ENCODE results near the gene KAT2B. TPM values are rescaled to one million over a fixed set of nuclear protein-coding genes. Genes with fewer than 3 reads are reported as not detected.
"Not testable (repeated sequence)": the region's sequence is repeated elsewhere in the genome, so short reads cannot be mapped to it uniquely, and the experiment has no call there.

The KAT2B gene
- total RNA-seq, 2 donors from 2014 or later, result 14.5 to 25.2 TPM

DNA sequence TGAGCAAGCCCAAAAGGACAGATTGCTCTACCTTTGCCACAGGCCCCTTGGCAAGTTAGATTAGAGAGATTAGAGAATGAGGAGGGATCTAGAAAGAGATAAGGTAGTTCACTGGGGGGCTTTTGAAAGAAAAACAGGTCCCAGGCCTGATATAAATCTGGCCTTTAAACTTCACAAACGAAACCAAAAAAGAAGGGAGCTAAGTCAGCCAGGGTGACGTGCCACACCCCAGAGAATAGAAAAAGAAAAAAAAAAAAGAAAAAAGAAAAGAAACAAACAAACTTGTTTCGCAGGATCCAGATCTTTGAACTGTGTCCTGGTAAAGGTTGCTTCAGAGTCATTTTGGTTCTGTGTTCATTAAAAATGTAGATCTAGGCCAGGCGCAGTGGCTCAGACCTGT is 3.6 kb downstream of the KAT2B start:
- ATAC-seq (no peak), DNase-seq (no peak)
- H3K4me1 ChIP-seq, result peaks cover 37% of the 10 kb centered on the region
- H3K9me3 ChIP-seq, result no peaks in the 10 kb centered on the region
- H3K27me3 ChIP-seq, result no peaks in the 10 kb centered on the region
- H3K4me3 ChIP-seq, result no peak overlapping the region
- no peaks in the 10 kb centered on the region for H3K36me3 ChIP-seq (replicated peaks in 1 of 2; ENCODE audit: insufficient read depth in 1 of 2, low read depth in 2 of 2)
- H3K27ac ChIP-seq, result peak overlapping the region in 3 of 4 donors; percentile 93 to 99 (median 95)
- intact Hi-C loops (cut with DNase I), result no loop called here
- TF ChIP-seq, protein P1, sequence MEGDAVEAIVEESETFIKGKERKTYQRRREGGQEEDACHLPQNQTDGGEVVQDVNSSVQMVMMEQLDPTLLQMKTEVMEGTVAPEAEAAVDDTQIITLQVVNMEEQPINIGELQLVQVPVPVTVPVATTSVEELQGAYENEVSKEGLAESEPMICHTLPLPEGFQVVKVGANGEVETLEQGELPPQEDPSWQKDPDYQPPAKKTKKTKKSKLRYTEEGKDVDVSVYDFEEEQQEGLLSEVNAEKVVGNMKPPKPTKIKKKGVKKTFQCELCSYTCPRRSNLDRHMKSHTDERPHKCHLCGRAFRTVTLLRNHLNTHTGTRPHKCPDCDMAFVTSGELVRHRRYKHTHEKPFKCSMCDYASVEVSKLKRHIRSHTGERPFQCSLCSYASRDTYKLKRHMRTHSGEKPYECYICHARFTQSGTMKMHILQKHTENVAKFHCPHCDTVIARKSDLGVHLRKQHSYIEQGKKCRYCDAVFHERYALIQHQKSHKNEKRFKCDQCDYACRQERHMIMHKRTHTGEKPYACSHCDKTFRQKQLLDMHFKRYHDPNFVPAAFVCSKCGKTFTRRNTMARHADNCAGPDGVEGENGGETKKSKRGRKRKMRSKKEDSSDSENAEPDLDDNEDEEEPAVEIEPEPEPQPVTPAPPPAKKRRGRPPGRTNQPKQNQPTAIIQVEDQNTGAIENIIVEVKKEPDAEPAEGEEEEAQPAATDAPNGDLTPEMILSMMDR (IDR thresholded peaks at IDR 0.05), result no peak
- TF ChIP-seq POLR2A (IDR thresholded peaks at IDR 0.05), result no peak
- 56% methylated on average over 4 of the region's 4 CpGs for WGBS, 2 donors

DNA sequence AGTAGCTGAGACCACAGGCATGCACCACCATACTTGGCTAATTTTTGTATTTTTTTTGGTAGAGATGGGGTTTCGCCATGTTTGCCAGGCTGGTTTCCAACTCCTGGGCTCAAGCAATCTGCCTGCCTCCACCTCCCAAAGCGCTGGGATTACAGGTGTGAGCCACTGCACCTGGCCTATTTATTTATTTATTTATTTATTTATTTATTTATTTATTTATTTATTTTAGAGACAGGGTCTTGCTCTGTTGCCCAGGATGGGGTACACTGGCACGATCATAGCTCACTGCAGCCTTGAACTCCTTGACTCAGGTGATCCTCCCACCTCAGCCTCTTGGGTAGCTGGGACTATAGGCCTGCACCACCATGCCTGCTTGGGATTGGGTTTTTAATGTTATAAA is 4.9 kb downstream of the KAT2B start:
- 93 to 100% methylated on average over 3 of the region's 3 CpGs for WGBS, 2 donors
- H3K9me3 ChIP-seq; H3K4me3 ChIP-seq; intact Hi-C loops (cut with DNase I); H3K27ac ChIP-seq; DNase-seq; H3K27me3 ChIP-seq; ATAC-seq; H3K36me3 ChIP-seq (replicated peaks in 1 of 2; ENCODE audit: insufficient read depth in 1 of 2, low read depth in 2 of 2): not testable (repeated sequence)
- peaks cover 34% of the 10 kb centered on the region for H3K4me1 ChIP-seq

DNA sequence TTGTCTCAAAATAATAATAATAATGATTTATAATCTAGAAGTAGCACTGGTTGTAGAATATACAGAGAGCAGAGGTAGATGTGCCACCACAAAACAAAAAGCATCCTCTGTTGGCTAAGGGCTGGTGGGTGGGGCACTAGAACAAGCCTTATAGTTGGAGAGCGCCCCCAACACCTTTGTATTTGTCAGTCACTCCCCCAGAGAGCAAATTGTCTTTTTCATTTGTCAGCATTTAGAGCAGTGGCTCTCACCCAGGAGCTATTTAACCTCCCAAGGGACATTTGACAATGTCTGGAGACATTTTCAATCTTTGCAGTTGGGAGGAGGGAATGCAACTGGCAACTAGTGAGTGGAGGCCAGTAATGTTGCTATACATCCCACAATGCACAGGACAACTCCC is 6.3 kb downstream of the KAT2B start:
- 100% methylated on average over 1 of the region's 1 CpG for WGBS, 2 donors

DNA sequence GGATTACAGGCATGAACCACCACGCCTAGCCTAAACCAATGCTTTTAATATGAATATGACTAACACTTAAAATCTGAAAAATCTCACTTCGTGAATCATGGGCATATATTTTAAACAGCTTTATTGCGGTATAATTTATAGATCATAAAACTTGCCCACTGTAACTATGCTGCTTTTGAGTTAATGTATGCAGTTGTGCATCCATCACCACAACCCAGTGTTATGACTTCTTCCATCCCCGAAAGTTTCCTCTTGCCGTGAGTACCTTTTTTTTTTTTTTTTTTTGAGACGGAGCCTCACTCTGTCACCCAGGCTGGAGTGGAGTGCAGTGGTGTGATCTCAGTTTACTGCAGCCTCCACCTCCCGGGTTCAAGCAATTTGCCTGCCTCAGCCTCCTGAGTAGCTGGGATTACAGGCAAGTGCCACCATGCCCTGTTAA is 7.1 kb downstream of the KAT2B start:
- ATAC-seq (no peak), DNase-seq (no peak)
- Histone ChIP-seq H3K27me3 (no peaks in the 10 kb centered on the region), H3K4me1 (peaks cover 24% of the 10 kb centered on the region), H3K36me3 (replicated peaks in 1 of 2; ENCODE audit: insufficient read depth in 1 of 2, low read depth in 2 of 2) (no peaks in the 10 kb centered on the region), H3K4me3 (no peak overlapping the region), H3K27ac (no peak overlapping the region), H3K9me3 (no peaks in the 10 kb centered on the region)
- 91 to 94% methylated on average over 7 of the region's 7 CpGs for WGBS, 2 donors
- TF ChIP-seq, protein P1 (IDR thresholded peaks at IDR 0.05), result no peak
- TF ChIP-seq POLR2A (IDR thresholded peaks at IDR 0.05), result no peak
- intact Hi-C loops (cut with DNase I), result no loop called here

More for the DNA sequence above, 6.3 kb downstream of the KAT2B start:
- intact Hi-C loops (cut with DNase I), result no loop called here
- DNase-seq (no peak), ATAC-seq (no peak)
- no peaks in the 10 kb centered on the region for H3K36me3 ChIP-seq (replicated peaks in 1 of 2; ENCODE audit: insufficient read depth in 1 of 2, low read depth in 2 of 2)
- H3K9me3 ChIP-seq, result no peaks in the 10 kb centered on the region
- H3K4me3 ChIP-seq, result no peak overlapping the region
- no peaks in the 10 kb centered on the region for H3K27me3 ChIP-seq
- no peak overlapping the region for H3K27ac ChIP-seq
- peaks cover 32% of the 10 kb centered on the region for H3K4me1 ChIP-seq
- TF ChIP-seq, protein P1 (IDR thresholded peaks at IDR 0.05), result no peak
- TF ChIP-seq POLR2A (IDR thresholded peaks at IDR 0.05), result no peak

DNA sequence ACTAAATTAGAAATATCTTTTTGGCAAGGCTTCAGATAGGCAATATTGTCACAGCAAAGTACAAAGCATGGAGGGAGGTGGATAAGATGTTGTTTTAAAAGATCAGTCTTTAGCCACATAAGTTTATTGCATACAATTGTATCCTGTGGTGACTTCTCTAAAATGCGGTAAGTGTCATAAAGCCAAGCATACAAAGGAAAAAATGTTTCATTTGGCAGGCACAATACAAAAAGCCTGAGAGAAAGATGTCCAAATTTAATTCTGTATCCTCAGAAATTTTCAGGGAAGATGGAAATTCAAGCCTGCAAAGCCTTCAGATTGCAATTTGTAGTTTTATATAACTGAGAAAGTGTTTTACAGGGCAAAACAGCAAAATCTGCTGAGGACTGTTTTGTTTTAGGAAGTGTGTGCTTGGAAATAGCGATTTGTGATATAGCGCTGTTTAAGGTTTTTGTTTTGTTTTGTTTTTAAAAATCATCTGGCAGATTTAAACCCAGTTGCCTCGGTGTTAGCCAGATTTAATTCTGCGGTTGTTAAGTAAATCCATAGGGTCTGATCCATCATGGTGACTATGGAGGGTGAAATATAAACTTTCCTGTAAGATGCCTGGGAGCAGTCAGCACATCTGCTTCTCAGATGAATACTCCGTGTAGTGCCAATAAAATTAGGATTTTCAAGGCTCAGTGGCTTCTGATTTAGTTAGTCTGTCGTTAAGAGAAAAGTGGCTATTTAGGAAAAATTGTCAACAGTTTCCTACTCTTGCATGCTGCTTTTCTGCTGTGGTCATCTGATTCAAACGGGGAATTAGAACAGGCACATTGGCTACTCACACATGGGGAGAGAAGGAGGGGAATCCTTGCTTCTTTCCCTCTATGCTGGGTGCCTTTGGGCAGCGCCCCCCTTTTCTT is 8.0 kb downstream of the KAT2B start:
- H3K27me3 ChIP-seq, result no peaks in the 10 kb centered on the region
- H3K27ac ChIP-seq, result no peak overlapping the region
- no peaks in the 10 kb centered on the region for H3K9me3 ChIP-seq
- TF ChIP-seq, protein P1 (IDR thresholded peaks at IDR 0.05), result no peak
- no peak for TF ChIP-seq POLR2A (IDR thresholded peaks at IDR 0.05)
- 64 to 83% methylated on average over 9 of the region's 9 CpGs for WGBS, 2 donors
- H3K4me3 ChIP-seq, result no peak overlapping the region
- ATAC-seq (no peak), DNase-seq (no peak)
- no peaks in the 10 kb centered on the region for H3K36me3 ChIP-seq (replicated peaks in 1 of 2; ENCODE audit: insufficient read depth in 1 of 2, low read depth in 2 of 2)
- intact Hi-C loops (cut with DNase I), result no loop called here
- H3K4me1 ChIP-seq, result peaks cover 15% of the 10 kb centered on the region
